ENCODE data around the gene CYP2R1. TPM values are rescaled to one million over a fixed set of nuclear protein-coding genes. Genes with fewer than 3 reads are reported as not detected.

CYP2R1 gene
- total and polyA plus RNA-seq, 2 of the 13 experiments (the other 11 are each of a cell fraction or from before 2014, with no cell fraction given): 0.59 to 0.60 TPM

Small RNA genes within 50 kb of the gene (small RNA-seq; reads per million reads assigned to genes)
- gene CALCP (ENCODE audit: insufficient read depth in 2 of 3, insufficient read length in 3 of 3, low read depth in 2 of 3, low replicate concordance in 1 of 3): 0 reads per million in 3 experiments

Other genes starting within 250 kb of the CYP2R1 start
- 19.6 and 26.5 TPM in 2 replicates for gene PDE3B, start 248.4 kb downstream of the CYP2R1 start, total RNA-seq (2016; rRNA removed; fragmentation: Illumina TruSeq; extraction: Trizol)
- gene PDE3B, start 248.4 kb downstream of the CYP2R1 start, polyA plus RNA-seq (2011; rRNA removed): 12.8 and 14.1 TPM in 2 replicates
- gene CALCA, start 80.1 kb upstream of the CYP2R1 start, total RNA-seq (2016; rRNA removed; fragmentation: Illumina TruSeq; extraction: Trizol): not detected in 2 replicates
- not detected in 2 replicates for gene CALCA, start 80.1 kb upstream of the CYP2R1 start, polyA plus RNA-seq (2011; rRNA removed)
- not detected in 2 replicates for gene CALCB, start 181.4 kb upstream of the CYP2R1 start, total RNA-seq (2016; rRNA removed; fragmentation: Illumina TruSeq; extraction: Trizol)
- not detected in 2 replicates for gene CALCB, start 181.4 kb upstream of the CYP2R1 start, polyA plus RNA-seq (2011; rRNA removed)
- not detected in 2 replicates for gene INSC, start 222.7 kb upstream of the CYP2R1 start, total RNA-seq (2016; rRNA removed; fragmentation: Illumina TruSeq; extraction: Trizol)
- 0.05 and 0.09 TPM in 2 replicates for gene INSC, start 222.7 kb upstream of the CYP2R1 start, polyA plus RNA-seq (2011; rRNA removed)

Data from HepG2 (cell line).